A549 (cell line): ENCODE results near the gene NRIP3.

ENCODE experiments used
- CTCF ChIP-seq: fragments of >200 bp; sonication (Bioruptor Twin); formaldehyde crosslinking; IDR thresholded peaks from 3 replicates; pipeline ENCODE4 v1.5.1; 2016
- EHMT2 ChIP-seq: fragments of 200-600 bp; sonication (generic); IDR thresholded peaks from 2 replicates; pipeline ENCODE4 v1.6.1; 2016; ENCODE audit warnings: antibody characterized with exemption, low read depth, mild to moderate bottlenecking, moderate library complexity
- EP300 ChIP-seq, 2 experiments: fragments of >200 bp; sonication (Bioruptor Twin); formaldehyde crosslinking; IDR thresholded peaks; 2 replicates in 1 of 2; 3 replicates in 1 of 2; pipeline ENCODE4 v1.6.1; 2016 to 2017
- HMGXB4 ChIP-seq: fragments of 250-450 bp; sonication (Bioruptor Pico); IDR thresholded peaks from 2 replicates; pipeline ENCODE4 v1.5.0; 2021; ENCODE audit warnings: mild to moderate bottlenecking, moderate library complexity, borderline replicate concordance
- MAX ChIP-seq: IDR thresholded peaks from 2 replicates; pipeline ENCODE4 v1.6.1; 2012
- PHF8 ChIP-seq: fragments of 200-600 bp; sonication (generic); IDR thresholded peaks from 2 replicates; pipeline ENCODE4 v1.6.1; 2016; ENCODE audit warnings: low read depth, mild to moderate bottlenecking, antibody characterized with exemption, moderate library complexity, borderline replicate concordance

GRCh38 chr11:9001736-9002135 lies 2.1 kb downstream of the NRIP3 start:
- TF ChIP-seq EP300 (IDR thresholded peaks at IDR 0.05), result no peak
- TF ChIP-seq CTCF, result no peak
- TF ChIP-seq HMGXB4, result no peak
- TF ChIP-seq PHF8, result no peak
- no peak for TF ChIP-seq MAX
- TF ChIP-seq EHMT2, result no peak
